Fibroblast of villous mesenchyme (primary cell): ENCODE measurements around the gene SNX7. TPM values are rescaled to one million over a fixed set of nuclear protein-coding genes. Genes with fewer than 3 reads are reported as not detected.

Source experiments
- DNase-seq: peaks from one replicate; pipeline ENCODE4 v3.0.0-alpha.2; 2010; ENCODE audit warnings: low read depth
- H3K4me3 ChIP-seq: 2 replicates; pipeline ENCODE4 v1.5.1; 2011; ENCODE audit warnings: low read depth, mild to moderate bottlenecking, low read length
- CTCF ChIP-seq: IDR thresholded peaks from 2 replicates; pipeline ENCODE4 v1.5.1; 2012; ENCODE audit warnings: low read depth, mild to moderate bottlenecking, low read length; ENCODE audit not compliant: insufficient read depth
- total RNA-seq: library from RNA; depleted of rRNA; stranded (reverse); fragments of >200 nt; gene quantifications from 2 replicates; pipeline ENCODE4 v1.2.3, GENCODE V29; 2012

The SNX7 gene
- total RNA-seq, 1 donor, result 52.7 TPM

GRCh38 chr1:98674075-98674781 is 12.7 kb downstream of the SNX7 start:
- H3K4me3 ChIP-seq, result no peak overlapping the region
- no peak for TF ChIP-seq CTCF
- DNase-seq, result peak; percentile 37

- peak; percentile 9 for DNase-seq
- no peak for TF ChIP-seq CTCF
- H3K4me3 ChIP-seq, result no peak overlapping the region
Measured at GRCh38 chr1:98675282-98675681, 13.8 kb downstream of the SNX7 start.

- H3K4me3 ChIP-seq, result no peak overlapping the region
- peak; percentile 19 for DNase-seq
- no peak for TF ChIP-seq CTCF
Measured at GRCh38 chr1:98677288-98677687, 15.8 kb downstream of the SNX7 start.

GRCh38 chr1:98681812-98682211 is 20.3 kb downstream of the SNX7 start:
- TF ChIP-seq CTCF, result no peak
- DNase-seq, result no peak
- H3K4me3 ChIP-seq, result no peak overlapping the region

GRCh38 chr1:98688110-98688739 is 26.7 kb downstream of the SNX7 start:
- TF ChIP-seq CTCF, result no peak
- H3K4me3 ChIP-seq, result no peak overlapping the region
- no peak for DNase-seq

- no peak for TF ChIP-seq CTCF
- no peak for DNase-seq
- H3K4me3 ChIP-seq, result no peak overlapping the region
Measured at GRCh38 chr1:98690576-98690975, 29.1 kb downstream of the SNX7 start.

- no peak for DNase-seq
- no peak overlapping the region for H3K4me3 ChIP-seq
- TF ChIP-seq CTCF, result no peak
Measured at GRCh38 chr1:98692482-98692881, 31.0 kb downstream of the SNX7 start.
